HEK293 (cell line): ENCODE data around the gene SENP2.

Experiments
- CTCF ChIP-seq: fragments of 450-650 bp; formaldehyde crosslinking; IDR thresholded peaks from 2 replicates; pipeline ENCODE4 v1.5.1; 2016; ENCODE audit warnings: missing biosample characterization, missing genetic modification characterization
- SALL2 ChIP-seq: fragments of 450-650 bp; formaldehyde crosslinking; IDR thresholded peaks from 2 replicates; pipeline ENCODE4 v1.5.0; 2017; ENCODE audit warnings: missing biosample characterization, mild to moderate bottlenecking, missing genetic modification characterization, borderline replicate concordance
- SETDB1 ChIP-seq: IDR thresholded peaks from one replicate; pipeline ENCODE4 v1.6.1; 2017; ENCODE audit warnings: mild to moderate bottlenecking, low read length, moderate library complexity, mixed read lengths; ENCODE audit not compliant: insufficient read length
- ZBTB8A ChIP-seq: fragments of 450-650 bp; formaldehyde crosslinking; IDR thresholded peaks from 2 replicates; pipeline ENCODE4 v1.5.1; 2016; ENCODE audit warnings: missing biosample characterization, missing genetic modification characterization
- ZFP37 ChIP-seq: fragments of 450-650 bp; formaldehyde crosslinking; IDR thresholded peaks from 2 replicates; pipeline ENCODE4 v1.5.1; 2016; ENCODE audit warnings: missing biosample characterization, missing genetic modification characterization
- ZNF274 ChIP-seq, 2 experiments: fragments of 200-500 bp in 1 of 2; fragments of 450-650 bp in 1 of 2; sonication (Bioruptor generic) in 1 of 2; formaldehyde crosslinking in 1 of 2; IDR thresholded peaks; 2 replicates each; pipeline versions ENCODE4 v1.5.1 to v1.6.1; 2014 to 2016; ENCODE audit warnings: borderline replicate concordance in 1 of 2, inconsistent platforms in 1 of 2, low read length in 1 of 2, missing biosample characterization in 1 of 2, missing genetic modification characterization in 1 of 2
- ZNF302 ChIP-seq: fragments of 450-650 bp; formaldehyde crosslinking; IDR thresholded peaks from 2 replicates; pipeline ENCODE4 v1.5.1; 2016; ENCODE audit warnings: missing biosample characterization, missing genetic modification characterization, low read depth
- ZNF510 ChIP-seq: fragments of 450-650 bp; formaldehyde crosslinking; IDR thresholded peaks from 2 replicates; pipeline ENCODE4 v1.5.1; 2018; ENCODE audit warnings: mild to moderate bottlenecking, missing genetic modification characterization, missing biosample characterization; ENCODE audit not compliant: insufficient replicate concordance
- ZNF561 ChIP-seq: fragments of 450-650 bp; IDR thresholded peaks from 2 replicates; pipeline ENCODE4 v1.5.1; 2018; ENCODE audit warnings: missing biosample characterization, missing genetic modification characterization, borderline replicate concordance
- ZNF777 ChIP-seq: fragments of 450-650 bp; formaldehyde crosslinking; IDR thresholded peaks from 2 replicates; pipeline ENCODE4 v1.5.1; 2017; ENCODE audit warnings: missing biosample characterization, missing genetic modification characterization, borderline replicate concordance
- TF ChIP-seq, protein P1 (sequence below): fragments of 450-650 bp; formaldehyde crosslinking; IDR thresholded peaks from 2 replicates; pipeline ENCODE4 v1.5.1; 2016; ENCODE audit warnings: missing biosample characterization, missing genetic modification characterization, borderline replicate concordance
- TF ChIP-seq, protein P2 (sequence below): fragments of 450-650 bp; formaldehyde crosslinking; IDR thresholded peaks from 2 replicates; pipeline ENCODE4 v1.5.1; 2017; ENCODE audit warnings: missing biosample characterization, missing genetic modification characterization

DNA sequence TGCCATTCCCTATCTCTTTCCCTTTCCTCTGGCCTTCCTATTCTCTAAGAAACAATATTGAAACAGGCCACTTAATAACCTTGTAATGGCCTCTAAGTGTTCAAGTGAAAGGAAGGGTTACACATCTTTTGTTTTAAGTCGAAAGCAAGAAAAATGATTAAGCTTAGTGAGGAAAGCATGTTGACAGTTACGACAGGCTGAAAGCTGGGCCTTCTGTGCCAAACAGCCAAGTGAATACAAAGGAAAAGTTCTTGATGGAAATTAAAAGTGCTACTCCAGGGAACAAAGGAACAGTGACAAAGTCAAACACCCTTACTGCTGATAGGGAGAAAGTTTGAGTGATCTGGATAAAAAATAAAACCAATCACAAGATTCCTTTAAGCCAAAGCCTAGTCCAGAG, 54.2 kb downstream of the SENP2 start:
- TF ChIP-seq CTCF (tag by site-specific recombination) (no peak), ZNF302 (tag by site-specific recombination) (no peak), SETDB1 (no peak), SALL2 (tag by site-specific recombination) (no peak), ZNF561 (no peak), ZNF777 (no peak), ZNF510 (no peak), ZFP37 (tag by site-specific recombination) (no peak), ZBTB8A (tag by site-specific recombination) (no peak), ZNF274 (IDR thresholded peaks at IDR 0.05; ENCODE audit: low read length) (no peak), ZNF274 (tag by site-specific recombination; IDR thresholded peaks at IDR 0.05; ENCODE audit: borderline replicate concordance) (no peak)
- TF ChIP-seq, protein P1, sequence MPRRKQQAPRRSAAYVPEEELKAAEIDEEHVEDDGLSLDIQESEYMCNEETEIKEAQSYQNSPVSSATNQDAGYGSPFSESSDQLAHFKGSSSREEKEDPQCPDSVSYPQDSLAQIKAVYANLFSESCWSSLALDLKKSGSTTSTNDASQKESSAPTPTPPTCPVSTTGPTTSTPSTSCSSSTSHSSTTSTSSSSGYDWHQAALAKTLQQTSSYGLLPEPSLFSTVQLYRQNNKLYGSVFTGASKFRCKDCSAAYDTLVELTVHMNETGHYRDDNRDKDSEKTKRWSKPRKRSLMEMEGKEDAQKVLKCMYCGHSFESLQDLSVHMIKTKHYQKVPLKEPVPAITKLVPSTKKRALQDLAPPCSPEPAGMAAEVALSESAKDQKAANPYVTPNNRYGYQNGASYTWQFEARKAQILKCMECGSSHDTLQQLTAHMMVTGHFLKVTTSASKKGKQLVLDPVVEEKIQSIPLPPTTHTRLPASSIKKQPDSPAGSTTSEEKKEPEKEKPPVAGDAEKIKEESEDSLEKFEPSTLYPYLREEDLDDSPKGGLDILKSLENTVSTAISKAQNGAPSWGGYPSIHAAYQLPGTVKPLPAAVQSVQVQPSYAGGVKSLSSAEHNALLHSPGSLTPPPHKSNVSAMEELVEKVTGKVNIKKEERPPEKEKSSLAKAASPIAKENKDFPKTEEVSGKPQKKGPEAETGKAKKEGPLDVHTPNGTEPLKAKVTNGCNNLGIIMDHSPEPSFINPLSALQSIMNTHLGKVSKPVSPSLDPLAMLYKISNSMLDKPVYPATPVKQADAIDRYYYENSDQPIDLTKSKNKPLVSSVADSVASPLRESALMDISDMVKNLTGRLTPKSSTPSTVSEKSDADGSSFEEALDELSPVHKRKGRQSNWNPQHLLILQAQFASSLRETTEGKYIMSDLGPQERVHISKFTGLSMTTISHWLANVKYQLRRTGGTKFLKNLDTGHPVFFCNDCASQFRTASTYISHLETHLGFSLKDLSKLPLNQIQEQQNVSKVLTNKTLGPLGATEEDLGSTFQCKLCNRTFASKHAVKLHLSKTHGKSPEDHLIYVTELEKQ (tag by site-specific recombination) = no peak
- TF ChIP-seq, protein P2, sequence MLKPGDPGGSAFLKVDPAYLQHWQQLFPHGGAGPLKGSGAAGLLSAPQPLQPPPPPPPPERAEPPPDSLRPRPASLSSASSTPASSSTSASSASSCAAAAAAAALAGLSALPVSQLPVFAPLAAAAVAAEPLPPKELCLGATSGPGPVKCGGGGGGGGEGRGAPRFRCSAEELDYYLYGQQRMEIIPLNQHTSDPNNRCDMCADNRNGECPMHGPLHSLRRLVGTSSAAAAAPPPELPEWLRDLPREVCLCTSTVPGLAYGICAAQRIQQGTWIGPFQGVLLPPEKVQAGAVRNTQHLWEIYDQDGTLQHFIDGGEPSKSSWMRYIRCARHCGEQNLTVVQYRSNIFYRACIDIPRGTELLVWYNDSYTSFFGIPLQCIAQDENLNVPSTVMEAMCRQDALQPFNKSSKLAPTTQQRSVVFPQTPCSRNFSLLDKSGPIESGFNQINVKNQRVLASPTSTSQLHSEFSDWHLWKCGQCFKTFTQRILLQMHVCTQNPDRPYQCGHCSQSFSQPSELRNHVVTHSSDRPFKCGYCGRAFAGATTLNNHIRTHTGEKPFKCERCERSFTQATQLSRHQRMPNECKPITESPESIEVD (tag by site-specific recombination) = no peak
